ENCODE data around the gene GFER. TPM values are rescaled to one million over a fixed set of nuclear protein-coding genes. Genes with fewer than 3 reads are reported as not detected.

GFER gene
- total and polyA plus RNA-seq, 9 of the 15 experiments (the other 6 are each of a cell fraction or from before 2014, with no cell fraction given) = 4.3 to 53.7 (median 19.8) TPM

DNA sequence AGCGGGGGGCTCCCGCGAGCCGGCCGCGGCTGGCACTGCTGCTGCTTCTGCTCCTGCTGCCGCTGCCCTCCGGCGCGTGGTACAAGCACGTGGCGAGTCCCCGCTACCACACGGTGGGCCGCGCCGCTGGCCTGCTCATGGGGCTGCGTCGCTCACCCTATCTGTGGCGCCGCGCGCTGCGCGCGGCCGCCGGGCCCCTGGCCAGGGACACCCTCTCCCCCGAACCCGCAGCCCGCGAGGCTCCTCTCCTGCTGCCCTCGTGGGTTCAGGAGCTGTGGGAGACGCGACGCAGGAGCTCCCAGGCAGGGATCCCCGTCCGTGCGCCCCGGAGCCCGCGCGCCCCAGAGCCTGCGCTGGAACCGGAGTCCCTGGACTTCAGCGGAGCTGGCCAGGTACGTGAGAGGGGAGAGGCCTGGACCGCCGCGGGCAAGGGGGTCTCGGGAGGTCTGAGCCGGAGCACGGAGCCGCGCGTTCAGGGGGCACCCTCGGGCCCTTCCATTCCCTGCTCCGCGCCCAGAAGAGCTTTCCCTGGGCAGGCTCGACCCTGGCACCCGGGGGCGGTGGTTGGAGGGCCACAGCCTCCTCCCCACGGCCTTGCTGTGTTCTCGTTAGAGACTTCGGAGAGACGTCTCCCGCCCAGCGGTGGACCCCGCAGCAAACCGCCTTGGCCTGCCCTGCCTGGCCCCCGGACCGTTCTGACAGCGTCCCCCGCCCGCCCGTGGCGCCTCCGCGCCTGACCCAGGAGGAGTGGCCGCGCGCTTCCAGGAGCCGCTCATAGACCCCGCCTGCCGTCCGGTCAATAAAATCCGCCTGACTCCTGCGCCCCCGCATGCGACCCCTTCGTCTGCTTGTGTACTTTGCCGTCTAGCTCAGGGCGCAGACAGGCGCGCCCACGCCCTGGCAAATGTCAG lies 36.2 kb downstream of the GFER start (continued):
- TF ChIP-seq E2F6 (IDR thresholded peaks at IDR 0.05; ENCODE audit: borderline replicate concordance in 1 of 2, extremely low read depth in 1 of 2, insufficient read depth in 1 of 2, insufficient read length in 1 of 2, low read depth in 1 of 2, low read length in 1 of 2, poor library complexity in 1 of 2, severe bottlenecking in 1 of 2) = peak in 1 of 2 experiments; percentile 76
- peak; percentile 28; the same call in 1 of the 2 replicates for TF ChIP-seq RBFOX2 (IDR thresholded peaks at IDR 0.05; ENCODE audit: low read depth, low read length)

DNA sequence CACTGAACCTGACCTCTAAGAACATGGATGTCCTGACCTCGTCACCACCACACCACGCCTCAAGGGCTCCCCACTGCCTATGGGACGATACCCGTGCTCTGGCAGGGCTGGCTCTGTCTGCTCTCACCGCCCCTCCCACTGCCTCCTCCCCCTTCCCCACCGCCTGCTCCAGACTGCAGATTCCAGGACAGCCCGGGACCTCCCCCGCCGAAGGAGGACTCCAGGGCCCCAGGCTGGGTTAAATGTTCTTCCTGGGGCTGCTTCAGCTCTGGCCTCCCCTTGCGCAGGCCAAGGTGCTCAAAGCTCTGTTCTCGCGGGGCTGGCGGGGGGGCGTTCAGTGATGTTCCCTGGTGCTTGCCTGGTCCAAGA lies 38.7 kb downstream of the GFER start:
- peak overlapping the region; percentile 41 for H3K4me3 ChIP-seq
- ATAC-seq = peak; percentile 40
- intact Hi-C loops (cut with micrococcal nuclease) = loop anchor here (1.0 to 5.0 kb wide), 2 partner anchors 118 to 245 kb away; partner anchors contain the start of gene RNPS1
- DNase-seq (ENCODE audit: extremely low read depth in 1 of 4, low spot score in 3 of 4) = peak; percentile 64 to 73 (median 68)
- CTCF ChIA-PET (ENCODE audit: low intra/inter-chr PET ratio) = interaction anchor here (0.7 to 2.1 kb wide), 3 partner anchors 25 to 132 kb away, joined by 3 to 15 read pairs (median 5); partner anchors contain the start of genes NTHL1, TRAF7 and TSC2
- H3K9ac ChIP-seq (ENCODE audit: insufficient read depth in 1 of 2, low read depth in 2 of 2, low read length in 2 of 2) = peak overlapping the region; percentile 44 to 89; a peak in 3 of 4 replicates
- H2AFZ ChIP-seq (ENCODE audit: low read depth, low read length) = peak overlapping the region; percentile 99
- peak overlapping the region; percentile 87 for H3K4me2 ChIP-seq (ENCODE audit: insufficient read depth, low read length)
- no peaks in the 10 kb centered on the region for H3K9me3 ChIP-seq (replicated peaks; ENCODE audit: control insufficient read depth, insufficient read depth, low read depth, low read length)
- H4K20me1 ChIP-seq (replicated peaks; ENCODE audit: control insufficient read depth, insufficient read depth, low read length) = 0 out of 2 replicates have a peak, but pooled peaks cover 4% of the 10 kb centered on the region
- POLR2A ChIA-PET = interaction anchor here (0.6 to 3.3 kb wide), 2 partner anchors 66 to 131 kb away, joined by 4 to 35 read pairs; partner anchors contain the start of gene TRAF7
- FAIRE-seq = no peak
- no peak overlapping the region for H3K27ac ChIP-seq (ENCODE audit: extremely low read depth, low read depth, low read length)
- 9% methylated on average over 10 of the region's 14 CpGs for WGBS (ENCODE audit: insufficient coverage, low coverage, missing lambda C conversion rate)
- peaks cover 17 to 73% of the 10 kb centered on the region in 2 experiments; a peak in 4 of 5 replicates for H3K4me1 ChIP-seq (replicated peaks in 1 of 2; ENCODE audit: control insufficient read depth in 2 of 2, insufficient read depth in 2 of 2, low read length in 2 of 2)
- H3K27me3 ChIP-seq (ENCODE audit: control insufficient read depth in 2 of 2, insufficient read depth in 2 of 2, low read length in 2 of 2) = no peaks in the 10 kb centered on the region
- BruUV-seq (replicated peaks) = no TSS peak
- H3K79me2 ChIP-seq (ENCODE audit: control insufficient read depth, insufficient read depth, low read length) = peaks cover 8% of the 10 kb centered on the region; the same call in 2 of the 3 replicates
- in situ Hi-C loops (cut with MboI) = loop anchor here (5.0 kb wide), 1 partner anchor 120 kb away; no protein-coding TSS in a partner anchor
- no peaks in the 10 kb centered on the region for H3K36me3 ChIP-seq (ENCODE audit: control insufficient read depth, insufficient read depth, low read length)
- no peaks in the 10 kb centered on the region for H3K9me1 ChIP-seq (ENCODE audit: control insufficient read depth, insufficient read depth, low read length)
- TF ChIP-seq MAX (CRISPR knock-in tag; IDR thresholded peaks at IDR 0.05) (0 out of 2 replicates have a peak, but pooled peaks have one; percentile 6), NRF1 (conservative IDR thresholded peaks at IDR 0.05 in 1 of 2, IDR thresholded peaks at IDR 0.05 in 1 of 2) (peak; percentile 80 to 82), PCBP1 (IDR thresholded peaks at IDR 0.05; ENCODE audit: low read depth, low read length, poor library complexity, severe bottlenecking) (peak; percentile 21), ZNF592 (IDR thresholded peaks at IDR 0.05) (no peak), ZNF143 (CRISPR knock-in tag; IDR thresholded peaks at IDR 0.05) (no peak), CHD2 (IDR thresholded peaks at IDR 0.05; ENCODE audit: low read depth, low read length) (peak; percentile 78; the same call in 1 of the 2 replicates)
